Right lobe of liver (tissue), 6 donors: ENCODE data around the gene RCAN2. TPM values are rescaled to one million over a fixed set of nuclear protein-coding genes. Genes with fewer than 3 reads are reported as not detected.

Experiments
- ATAC-seq, 4 donors: fragments of 200-7000 bp; cut with Tn5 transposase; one replicate each; pipeline ENCODE4 v1.9.1; 2020; ENCODE audit warnings: mild to moderate bottlenecking in 4 of 4, moderate library complexity in 4 of 4
- DNase-seq, 3 donors: peaks; one replicate each; pipeline ENCODE4 v3.0.0-alpha.2; 2020
- H3K27ac ChIP-seq, 3 donors: fragments of 200-600 bp; one replicate each; pipeline ENCODE4 v1.8.0; 2022
- H3K27me3 ChIP-seq, 2 donors: fragments of 200-600 bp; one replicate each; pipeline ENCODE4 v1.8.0; 2022
- H3K36me3 ChIP-seq, 4 donors: fragments of 200-600 bp; sonication (generic) in 1 of 4; one replicate each; pipeline versions ENCODE4 v1.5.1 to v1.8.0; 2017 to 2022; ENCODE audit warnings: control low read depth in 1 of 4
- H3K4me1 ChIP-seq, 4 donors: fragments of 200-600 bp; sonication (generic) in 1 of 4; one replicate each; pipeline versions ENCODE4 v1.5.1 to v1.8.0; 2017 to 2022; ENCODE audit warnings: control low read depth in 1 of 4
- H3K4me3 ChIP-seq, 3 donors: fragments of 200-600 bp; one replicate each; pipeline ENCODE4 v1.8.0; 2022
- H3K9me3 ChIP-seq, 4 donors: fragments of 200-600 bp; sonication (generic) in 1 of 4; one replicate each; pipeline versions ENCODE4 v1.5.1 to v1.8.0; 2017 to 2022; ENCODE audit warnings: control low read depth in 1 of 4
- POLR2A ChIP-seq: fragments of 450-650 bp; IDR thresholded peaks from one replicate; pipeline ENCODE4 v1.6.1; 2017; ENCODE audit warnings: antibody characterized with exemption, mild to moderate bottlenecking
- WGBS: methylation state at CpG from one replicate; pipeline ENCODE4 v1.1.6; 2018; ENCODE audit warnings: low coverage, low lambda C conversion rate; ENCODE audit not compliant: insufficient coverage; ENCODE audit errors: missing lambda C conversion rate; 5-methylcytosine and 5-hydroxymethylcytosine counted together
- intact Hi-C, 2 donors: fragments of 100-400 bp; cut with DNase I; formaldehyde crosslinking; loops; one replicate each; pipeline versions ENCODE4 v1.11.2 to v1.14.1; 2022
- total RNA-seq, 6 experiments: library from RNA; depleted of rRNA in 2 of 6; stranded (reverse); fragments of >200 nt in 2 of 6; fragmentation: NEBNext Ultra II Directional in 3 of 6; extraction: Animal tissue kit (Norgen Biotek cat#: 25700) in 3 of 6; gene quantifications; one replicate each; pipeline versions ENCODE4 v1.1.0 to v1.2.4, GENCODE V29; 2016 to 2023
- TF ChIP-seq, protein P1 (sequence below), 4 donors: fragments of 200-600 bp in 3 of 4; fragments of 450-650 bp in 1 of 4; IDR thresholded peaks; one replicate each; pipeline versions ENCODE4 v1.5.1 to v1.8.0; 2016 to 2022; ENCODE audit warnings: antibody characterized with exemption in 4 of 4, mild to moderate bottlenecking in 2 of 4
- donor health status: DM: no; HTN: yes; CAD: no.
- donor health status: DM: no; HTN: no; CAD: no.
- donor health status: DM: no; HTN: no; CAD: no.
- donor health status: DM: no; HTN: yes; CAD: no.
- donor health status: DM: no; HTN: yes; CAD: no.

The RCAN2 gene
- total RNA-seq, 6 experiments from 2014 or later: 0.77 to 4.5 (median 1.9) TPM

DNA sequence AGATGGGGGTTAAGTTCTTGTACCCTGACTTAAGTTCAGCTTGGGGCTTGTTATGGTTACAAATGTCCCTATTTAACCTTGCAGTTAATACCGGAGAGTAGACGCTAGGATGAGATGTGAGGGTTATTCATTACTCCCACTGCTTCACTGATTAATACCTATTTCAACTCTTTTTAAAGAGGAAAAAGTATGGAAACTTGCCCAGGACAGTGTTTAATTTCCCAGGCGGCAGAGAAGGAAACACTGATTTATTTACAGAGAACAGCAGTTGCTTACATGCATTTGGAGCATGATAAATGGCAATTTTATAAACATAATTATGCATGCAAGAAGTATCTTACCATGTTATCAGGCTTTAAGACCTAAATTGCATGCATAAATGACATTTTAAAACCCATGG, 137.7 kb downstream of the RCAN2 start:
- intact Hi-C loops: no loop called here
- no peak for TF ChIP-seq POLR2A
- TF ChIP-seq, protein P1, sequence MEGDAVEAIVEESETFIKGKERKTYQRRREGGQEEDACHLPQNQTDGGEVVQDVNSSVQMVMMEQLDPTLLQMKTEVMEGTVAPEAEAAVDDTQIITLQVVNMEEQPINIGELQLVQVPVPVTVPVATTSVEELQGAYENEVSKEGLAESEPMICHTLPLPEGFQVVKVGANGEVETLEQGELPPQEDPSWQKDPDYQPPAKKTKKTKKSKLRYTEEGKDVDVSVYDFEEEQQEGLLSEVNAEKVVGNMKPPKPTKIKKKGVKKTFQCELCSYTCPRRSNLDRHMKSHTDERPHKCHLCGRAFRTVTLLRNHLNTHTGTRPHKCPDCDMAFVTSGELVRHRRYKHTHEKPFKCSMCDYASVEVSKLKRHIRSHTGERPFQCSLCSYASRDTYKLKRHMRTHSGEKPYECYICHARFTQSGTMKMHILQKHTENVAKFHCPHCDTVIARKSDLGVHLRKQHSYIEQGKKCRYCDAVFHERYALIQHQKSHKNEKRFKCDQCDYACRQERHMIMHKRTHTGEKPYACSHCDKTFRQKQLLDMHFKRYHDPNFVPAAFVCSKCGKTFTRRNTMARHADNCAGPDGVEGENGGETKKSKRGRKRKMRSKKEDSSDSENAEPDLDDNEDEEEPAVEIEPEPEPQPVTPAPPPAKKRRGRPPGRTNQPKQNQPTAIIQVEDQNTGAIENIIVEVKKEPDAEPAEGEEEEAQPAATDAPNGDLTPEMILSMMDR (IDR thresholded peaks at IDR 0.05): no peak
- no peaks in the 10 kb centered on the region for H3K27me3 ChIP-seq
- no peak overlapping the region for H3K4me3 ChIP-seq
- DNase-seq: no peak
- H3K27ac ChIP-seq: no peak overlapping the region
- H3K9me3 ChIP-seq: no peaks in the 10 kb centered on the region
- 37% methylated on average over 3 of the region's 3 CpGs for WGBS
- no peaks in the 10 kb centered on the region for H3K36me3 ChIP-seq
- ATAC-seq: no peak
- H3K4me1 ChIP-seq: peaks cover 0 to 18% (median under 1%) of the 10 kb centered on the region in 4 donors

DNA sequence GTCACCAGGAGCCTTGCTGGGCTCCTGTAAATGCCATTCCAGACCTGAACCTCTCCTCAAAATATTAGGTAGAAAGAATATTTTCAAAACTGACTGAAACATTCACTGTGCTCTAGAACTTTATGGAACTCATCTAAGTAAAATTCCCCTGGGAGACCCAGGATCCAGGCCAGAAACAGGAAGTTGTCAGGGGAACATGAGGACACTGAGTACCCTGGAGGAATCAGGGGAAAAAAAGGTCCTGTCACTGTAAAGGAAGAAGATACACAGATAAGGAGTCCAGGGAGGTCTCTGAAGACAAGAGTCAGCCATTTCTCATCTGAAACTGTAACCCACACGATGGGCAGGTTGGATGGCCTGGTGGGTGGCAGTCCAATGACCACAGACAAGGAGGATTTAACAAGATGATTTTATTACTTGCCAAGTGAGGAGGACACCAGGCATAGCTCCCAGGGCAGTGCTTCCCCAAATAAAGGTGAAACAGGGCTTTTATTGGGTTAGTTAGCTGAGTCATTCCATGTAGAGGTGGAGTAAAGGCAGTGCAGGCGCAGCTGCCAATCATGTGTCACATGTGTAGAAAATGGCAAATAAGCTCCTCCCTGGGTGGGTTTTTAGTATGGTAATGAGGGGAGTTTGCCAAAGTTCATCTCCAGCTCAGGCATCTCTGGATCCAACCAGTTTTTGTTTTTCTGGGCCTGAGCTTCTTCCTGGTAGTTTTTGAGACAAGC, 138.5 kb downstream of the RCAN2 start:
- 69% methylated on average over 2 of the region's 2 CpGs for WGBS
- H3K27ac ChIP-seq: no peak overlapping the region
- intact Hi-C loops: no loop called here
- H3K36me3 ChIP-seq: no peaks in the 10 kb centered on the region
- H3K9me3 ChIP-seq: no peaks in the 10 kb centered on the region
- H3K4me3 ChIP-seq: no peak overlapping the region
- no peak for ATAC-seq
- TF ChIP-seq POLR2A: no peak
- TF ChIP-seq, protein P1 (IDR thresholded peaks at IDR 0.05): no peak
- H3K4me1 ChIP-seq: peaks cover 0 to 17% (median under 1%) of the 10 kb centered on the region in 4 donors
- DNase-seq: no peak
- H3K27me3 ChIP-seq: no peaks in the 10 kb centered on the region

DNA sequence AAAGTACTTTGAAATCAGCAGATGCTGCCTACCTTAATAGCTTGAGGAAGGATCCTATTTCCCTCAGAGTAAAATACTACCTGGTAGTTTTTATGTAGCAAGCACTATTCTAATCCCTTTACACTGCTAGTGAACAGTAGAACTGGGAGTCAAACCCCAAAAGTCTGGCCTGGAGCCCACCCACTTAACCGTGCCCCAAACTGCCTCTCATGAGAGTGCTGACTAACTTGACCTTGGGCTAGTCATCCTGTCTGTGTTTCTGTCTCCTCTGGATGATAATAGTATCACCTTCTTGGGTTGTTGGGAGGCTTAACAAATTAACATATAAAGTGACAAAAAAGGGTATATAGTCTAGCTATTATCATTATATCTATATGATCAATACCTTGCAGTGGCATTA, 140.5 kb downstream of the RCAN2 start:
- DNase-seq: no peak
- H3K27me3 ChIP-seq: no peaks in the 10 kb centered on the region
- H3K4me3 ChIP-seq: no peak overlapping the region
- intact Hi-C loops: no loop called here
- H3K4me1 ChIP-seq: peaks cover 0 to 8% (median 0%) of the 10 kb centered on the region in 4 donors
- H3K27ac ChIP-seq: no peak overlapping the region
- TF ChIP-seq, protein P1 (IDR thresholded peaks at IDR 0.05): no peak
- TF ChIP-seq POLR2A: no peak
- ATAC-seq: no peak
- WGBS: 38% methylated on average over 1 of the region's 1 CpG
- no peaks in the 10 kb centered on the region for H3K36me3 ChIP-seq
- H3K9me3 ChIP-seq: peaks cover 0 to 3% (median 0%) of the 10 kb centered on the region in 4 donors

DNA sequence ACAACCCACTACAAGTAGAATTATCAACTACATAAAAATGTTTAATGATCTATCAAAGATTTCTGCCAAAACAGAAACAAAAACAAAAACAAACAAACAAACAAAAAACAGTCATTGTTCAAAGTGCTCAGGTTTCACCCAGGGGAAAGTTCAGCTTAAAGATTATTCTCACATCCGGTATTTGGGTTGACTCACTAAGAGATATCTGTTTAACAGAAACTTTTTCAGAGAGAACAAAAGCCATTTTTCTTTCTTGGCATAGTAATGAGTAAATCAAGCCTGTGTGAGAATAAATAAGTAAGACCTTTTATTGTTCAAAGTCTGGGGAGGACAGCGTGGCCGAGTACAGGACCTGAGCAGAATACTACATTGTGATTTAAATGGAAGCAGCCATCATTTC, 143.6 kb downstream of the RCAN2 start:
- Histone ChIP-seq H3K36me3 (no peaks in the 10 kb centered on the region), H3K27ac (no peak overlapping the region), H3K4me1 (no peaks in the 10 kb centered on the region), H3K27me3 (no peaks in the 10 kb centered on the region), H3K4me3 (no peak overlapping the region), H3K9me3 (peaks cover 0 to 3% (median 0%) of the 10 kb centered on the region in 4 donors)
- ATAC-seq: peak in 1 of 4 donors; percentile 62
- no peak for DNase-seq
- no peak for TF ChIP-seq POLR2A
- TF ChIP-seq, protein P1 (IDR thresholded peaks at IDR 0.05): no peak
- intact Hi-C loops: no loop called here
- 52% methylated on average over 3 of the region's 3 CpGs for WGBS
